Keratinocyte (primary cell): ENCODE measurements around the gene LYPD5.

Source experiments
- CTCF ChIP-seq, 3 experiments: IDR thresholded peaks in 1 of 3; conservative IDR thresholded peaks in 1 of 3; optimal IDR thresholded peaks in 1 of 3; 2 replicates in 2 of 3; 3 replicates in 1 of 3; pipeline versions ENCODE3 to v1.5.1; 2011; ENCODE audit warnings: low read length in 3 of 3, mild to moderate bottlenecking in 3 of 3, moderate library complexity in 2 of 3, control low read depth in 1 of 3, inconsistent platforms in 1 of 3; ENCODE audit not compliant: insufficient read depth in 2 of 3; ENCODE audit errors: extremely low read depth in 1 of 3
- EZH2 ChIP-seq: IDR thresholded peaks from one replicate; pipeline ENCODE4 v1.6.1; 2012; ENCODE audit warnings: inconsistent platforms, mild to moderate bottlenecking, low read length, moderate library complexity

- no peak for TF ChIP-seq CTCF (optimal IDR thresholded peaks at IDR 0.05 in 1 of 3, IDR thresholded peaks at IDR 0.05 in 1 of 3, conservative IDR thresholded peaks at IDR 0.05 in 1 of 3; ENCODE audit: extremely low read depth in 1 of 3, insufficient read depth in 2 of 3, low read length in 3 of 3)
- no peak for TF ChIP-seq EZH2
Observed at GRCh38 chr19:43755256-43755801, 46.9 kb downstream of the LYPD5 start.
